IMR-90 (cell line): ENCODE results near the gene TFDP2. TPM values are rescaled to one million over a fixed set of nuclear protein-coding genes. Genes with fewer than 3 reads are reported as not detected.

Source experiments
- ATAC-seq: fragments of 200-7000 bp; cut with Tn5 transposase; 2 replicates; pipeline ENCODE4 v1.9.1; 2020; ENCODE audit warnings: low read depth, mild to moderate bottlenecking, moderate library complexity
- BruUV-seq: library from RNA; stranded (reverse); fragments of 400-500 nt; replicated peaks from 2 replicates; lab custom pipeline; 2021; lab: Mats Ljungman, UMichigan
- CTCF ChIA-PET: fragments of 300-600 bp; formaldehyde crosslinking; extraction: SDS; loops from one replicate; lab custom pipeline; 2021; ENCODE audit warnings: antibody characterized with exemption; lab: Yijun Ruan, JAX
- POLR2A ChIA-PET: fragments of 300-600 bp; sonication (Branson Sonifier 250); formaldehyde crosslinking; loops from one replicate; lab custom pipeline; 2022; ENCODE audit warnings: antibody characterized with exemption; ENCODE audit not compliant: unreplicated experiment; lab: Charles Lee
- DNase-seq: peaks from one replicate; pipeline ENCODE4 v3.0.0; 2013
- H2AFZ ChIP-seq: replicated peaks from 2 replicates; pipeline ENCODE3; 2013; ENCODE audit warnings: low read length, mild to moderate bottlenecking; ENCODE audit not compliant: poor library complexity
- H2AK5ac ChIP-seq: 2 replicates; pipeline ENCODE4 v1.6.1; 2013; ENCODE audit warnings: low read depth, low read length, inconsistent platforms
- H2AK9ac ChIP-seq: replicated peaks from 2 replicates; pipeline ENCODE3; 2013; ENCODE audit warnings: mild to moderate bottlenecking, low read depth, low read length, moderate library complexity; ENCODE audit not compliant: poor library complexity
- H2BK120ac ChIP-seq: 2 replicates; pipeline ENCODE4 v1.6.1; 2013; ENCODE audit warnings: low read depth, low read length, inconsistent platforms
- H2BK15ac ChIP-seq: 3 replicates; pipeline ENCODE4 v1.6.1; 2013; ENCODE audit warnings: low read depth, low read length, inconsistent platforms
- H2BK20ac ChIP-seq: 2 replicates; pipeline ENCODE4 v1.6.1; 2013; ENCODE audit warnings: low read depth, mild to moderate bottlenecking, inconsistent platforms, low read length, moderate library complexity
- H2BK5ac ChIP-seq: 2 replicates; pipeline ENCODE4 v1.6.1; 2013; ENCODE audit warnings: mild to moderate bottlenecking, low read depth, low read length, inconsistent platforms; ENCODE audit not compliant: poor library complexity, severe bottlenecking
- H3K14ac ChIP-seq: replicated peaks from 2 replicates; pipeline ENCODE4 v1.6.1; 2013; ENCODE audit warnings: low read depth, low read length, inconsistent platforms
- H3K18ac ChIP-seq: 2 replicates; pipeline ENCODE4 v1.6.1; 2013; ENCODE audit warnings: low read depth, low read length, control low read depth
- H3K23ac ChIP-seq: 2 replicates; pipeline ENCODE4 v1.6.1; 2013; ENCODE audit warnings: low read depth, low read length, inconsistent platforms
- H3K27ac ChIP-seq: 2 replicates; pipeline ENCODE4 v1.5.1; 2013; ENCODE audit warnings: mild to moderate bottlenecking, control low read depth, low read length; ENCODE audit not compliant: insufficient read depth
- H3K27me3 ChIP-seq: 2 replicates; pipeline ENCODE4 v1.6.1; 2013; ENCODE audit warnings: low read length; ENCODE audit not compliant: control insufficient read depth, insufficient read depth
- H3K36me3 ChIP-seq: 2 replicates; pipeline ENCODE4 v1.6.1; 2013; ENCODE audit warnings: low read length, mixed read lengths; ENCODE audit not compliant: control insufficient read depth, insufficient read depth
- H3K4ac ChIP-seq: 2 replicates; pipeline ENCODE4 v1.6.1; 2013; ENCODE audit warnings: low read depth, low read length, inconsistent platforms
- H3K4me1 ChIP-seq: 2 replicates; pipeline ENCODE4 v1.6.1; 2013; ENCODE audit warnings: low read length, mixed read lengths; ENCODE audit not compliant: control insufficient read depth, insufficient read depth
- H3K4me2 ChIP-seq: 2 replicates; pipeline ENCODE4 v1.6.1; 2013; ENCODE audit warnings: low read depth, mild to moderate bottlenecking, control low read depth, low read length, moderate library complexity
- H3K4me3 ChIP-seq: 2 replicates; pipeline ENCODE4 v1.5.1; 2013; ENCODE audit warnings: low read depth, mild to moderate bottlenecking, control low read depth, low read length, moderate library complexity; ENCODE audit not compliant: insufficient read depth
- H3K56ac ChIP-seq: 2 replicates; pipeline ENCODE4 v1.6.1; 2013; ENCODE audit warnings: low read length, inconsistent platforms; ENCODE audit not compliant: insufficient read depth; ENCODE audit errors: extremely low read depth
- H3K79me1 ChIP-seq, 2 experiments: 2 replicates each; pipeline ENCODE4 v1.6.1; 2013; ENCODE audit warnings: low read length in 2 of 2, inconsistent platforms in 1 of 2, low read depth in 1 of 2
- H3K9ac ChIP-seq: 2 replicates; pipeline ENCODE4 v1.6.1; 2013; ENCODE audit warnings: low read depth, low read length, control low read depth
- H3K9me1 ChIP-seq: 2 replicates; pipeline ENCODE4 v1.6.1; 2013; ENCODE audit warnings: low read length, inconsistent platforms; ENCODE audit not compliant: insufficient read depth
- H3K9me3 ChIP-seq: 2 replicates; pipeline ENCODE4 v1.6.1; 2013; ENCODE audit warnings: low read length; ENCODE audit not compliant: control insufficient read depth, insufficient read depth
- H4K20me1 ChIP-seq: 2 replicates; pipeline ENCODE4 v1.6.1; 2013; ENCODE audit warnings: low read length, inconsistent platforms; ENCODE audit not compliant: insufficient read depth
- H4K5ac ChIP-seq: 2 replicates; pipeline ENCODE4 v1.6.1; 2013; ENCODE audit warnings: mild to moderate bottlenecking, low read depth, low read length, control low read depth
- H4K8ac ChIP-seq, 2 experiments: 2 replicates each; pipeline ENCODE4 v1.6.1; 2013; ENCODE audit warnings: low read depth in 2 of 2, low read length in 2 of 2, control low read depth in 1 of 2, inconsistent platforms in 1 of 2
- H4K91ac ChIP-seq: 2 replicates; pipeline ENCODE4 v1.6.1; 2013; ENCODE audit warnings: low read depth, low read length, inconsistent platforms; ENCODE audit not compliant: insufficient read depth
- NFE2L2 ChIP-seq: fragments of 150-350 bp; IDR thresholded peaks from 2 replicates; pipeline ENCODE4 v1.6.1; 2016; ENCODE audit warnings: low read depth, mild to moderate bottlenecking, low read length
- RCOR1 ChIP-seq: IDR thresholded peaks from 2 replicates; pipeline ENCODE4 v1.6.1; 2012; ENCODE audit warnings: mild to moderate bottlenecking, low read length, improper control_type of control experiment; ENCODE audit not compliant: insufficient replicate concordance
- WGBS, 2 experiments: methylation state at CpG; one replicate each; pipeline versions ENCODE4 v1.1.5 to v1.1.7; 2013; ENCODE audit warnings: missing lambda C conversion rate in 2 of 2; ENCODE audit not compliant: insufficient read length in 1 of 2; ENCODE audit errors: extremely low coverage in 2 of 2; 5-methylcytosine and 5-hydroxymethylcytosine counted together
- dilution Hi-C: fragments of 300-500 bp; cut with HindIII; formaldehyde crosslinking; loops from one replicate; pipeline ENCODE4 v1.14.3; 2018; ENCODE audit warnings: low sequenced_read_pairs; ENCODE audit not compliant: unreplicated experiment
- in situ Hi-C: fragments of 300-500 bp; cut with MboI; formaldehyde crosslinking; loops from 3 replicates; pipeline ENCODE4 v1.14.3; 2019; ENCODE audit warnings: low sequenced_read_pairs, inconsistent platforms, mixed read lengths
- intact Hi-C: fragments of 100-400 bp; cut with micrococcal nuclease; formaldehyde crosslinking; loops from 2 replicates; pipeline ENCODE4 v1.10.0; 2022
- polyA plus RNA-seq, 3 experiments: library from polyadenylated mRNA; depleted of rRNA; stranded (reverse); fragments of >200 nt; gene quantifications; 2 replicates each; pipeline ENCODE4 v1.2.3, GENCODE V29; 2012; ENCODE audit warnings: low replicate concordance in 1 of 3
- total RNA-seq: library from RNA; depleted of rRNA; stranded (reverse); fragments of >200 nt; gene quantifications from 2 replicates; pipeline ENCODE4 v1.2.3, GENCODE V29; 2012

The TFDP2 gene
- total and polyA plus RNA-seq, 2 of the 4 experiments (the other 2 are of a cell fraction): 10.7 to 23.7 TPM

- ATAC-seq (no peak), DNase-seq (no peak)
- no peak overlapping the region for H2BK120ac ChIP-seq
- in situ Hi-C loops (no loop called here), dilution Hi-C loops (no loop called here), intact Hi-C loops (loop anchor here (1.0 kb wide), 1 partner anchor 24 kb away; no protein-coding TSS in a partner anchor)
- no peak overlapping the region for H4K91ac ChIP-seq
- no peak overlapping the region for H3K14ac ChIP-seq
- no peak overlapping the region for H3K9ac ChIP-seq
- no peak overlapping the region for H4K5ac ChIP-seq
- no peak overlapping the region for H4K8ac ChIP-seq
- H3K56ac ChIP-seq: no peak overlapping the region
- H2AK5ac ChIP-seq: no peak overlapping the region
- no peak overlapping the region for H3K4me3 ChIP-seq
- H3K36me3 ChIP-seq: no peaks in the 10 kb centered on the region
- POLR2A ChIA-PET: no interaction called here
- H3K27ac ChIP-seq: no peak overlapping the region
- CTCF ChIA-PET: interaction anchor here (1.1 kb wide), 1 partner anchor 28 kb away, joined by 3 read pairs; no protein-coding TSS in a partner anchor
- H2BK5ac ChIP-seq: no peak overlapping the region
- no TSS peak for BruUV-seq
- H3K9me1 ChIP-seq: no peaks in the 10 kb centered on the region
- H2AFZ ChIP-seq: no peak overlapping the region
- no peak overlapping the region for H3K4ac ChIP-seq
- H3K4me2 ChIP-seq: no peak overlapping the region
- TF ChIP-seq NFE2L2: no peak
- TF ChIP-seq RCOR1: no peak
- H2AK9ac ChIP-seq: no peak overlapping the region
- peaks cover 2% of the 10 kb centered on the region for H3K4me1 ChIP-seq
- no peaks in the 10 kb centered on the region for H4K20me1 ChIP-seq
- H3K27me3 ChIP-seq: no peaks in the 10 kb centered on the region
- H2BK15ac ChIP-seq: no peak overlapping the region
- no peaks in the 10 kb centered on the region for H3K9me3 ChIP-seq
- H2BK20ac ChIP-seq: no peak overlapping the region
- H3K18ac ChIP-seq: no peak overlapping the region
- H3K79me1 ChIP-seq: no peaks in the 10 kb centered on the region
- WGBS, 2 experiments: no CpG with 5 or more reads among the region's 3 CpGs
- no peak overlapping the region for H3K23ac ChIP-seq
These were observed 4.8 kb upstream of the TFDP2 start for GRCh38 chr3:142154186-142154585.
